ENCODE data around the gene ERCC1. TPM values are rescaled to one million over a fixed set of nuclear protein-coding genes. Genes with fewer than 3 reads are reported as not detected.

The ERCC1 gene
- total and polyA plus RNA-seq, 2 of the 13 experiments (the other 11 are each of a cell fraction or from before 2014, with no cell fraction given), result 40.0 to 66.4 TPM

DNA sequence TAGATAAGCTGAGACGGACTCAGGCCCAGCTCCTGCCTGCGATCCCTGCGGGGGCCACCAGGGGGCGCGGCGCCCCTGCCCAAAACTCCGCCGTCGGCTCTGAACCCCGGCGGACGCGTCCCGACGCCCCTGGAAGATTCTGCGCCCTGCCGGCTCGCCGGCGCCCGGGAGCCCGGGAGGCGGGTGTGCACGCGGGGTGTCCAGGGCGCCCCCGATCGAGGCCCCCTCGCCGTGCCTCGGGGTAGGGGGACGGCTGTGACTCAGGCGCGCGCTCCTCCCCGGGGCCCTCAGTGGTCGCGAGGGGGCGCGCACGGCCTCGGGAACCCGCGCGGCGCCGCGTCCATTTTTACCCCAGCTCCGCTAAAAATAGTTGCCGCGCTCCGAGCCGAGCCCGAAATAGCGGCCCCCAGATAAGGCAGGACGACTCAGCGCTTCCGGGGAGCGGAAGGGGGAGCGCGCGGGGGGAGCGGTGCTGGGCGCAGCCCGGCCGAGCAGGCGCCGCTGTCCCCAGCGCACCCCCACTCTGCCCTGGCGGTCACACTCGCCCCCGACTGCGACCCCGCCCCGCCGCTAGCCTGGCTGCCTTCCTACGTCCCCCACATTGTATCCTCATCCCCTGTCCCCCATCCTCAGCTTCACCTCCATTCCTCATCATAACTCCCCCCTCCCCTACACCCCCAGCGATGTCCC, 16.0 kb upstream of the ERCC1 start (continued):
- TF ChIP-seq, protein P1, sequence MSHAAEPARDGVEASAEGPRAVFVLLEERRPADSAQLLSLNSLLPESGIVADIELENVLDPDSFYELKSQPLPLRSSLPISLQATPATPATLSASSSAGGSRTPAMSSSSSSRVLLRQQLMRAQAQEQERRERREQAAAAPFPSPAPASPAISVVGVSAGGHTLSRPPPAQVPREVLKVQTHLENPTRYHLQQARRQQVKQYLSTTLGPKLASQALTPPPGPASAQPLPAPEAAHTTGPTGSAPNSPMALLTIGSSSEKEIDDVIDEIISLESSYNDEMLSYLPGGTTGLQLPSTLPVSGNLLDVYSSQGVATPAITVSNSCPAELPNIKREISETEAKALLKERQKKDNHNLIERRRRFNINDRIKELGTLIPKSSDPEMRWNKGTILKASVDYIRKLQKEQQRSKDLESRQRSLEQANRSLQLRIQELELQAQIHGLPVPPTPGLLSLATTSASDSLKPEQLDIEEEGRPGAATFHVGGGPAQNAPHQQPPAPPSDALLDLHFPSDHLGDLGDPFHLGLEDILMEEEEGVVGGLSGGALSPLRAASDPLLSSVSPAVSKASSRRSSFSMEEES (CRISPR knock-in tag; IDR thresholded peaks at IDR 0.05), result no peak
- no peak for TF ChIP-seq CBX1 (IDR thresholded peaks at IDR 0.05; ENCODE audit: low read depth)
- no peak for TF ChIP-seq ETV6 (CRISPR knock-in tag; conservative IDR thresholded peaks at IDR 0.05)
- TF ChIP-seq ZNF264 (CRISPR knock-in tag; IDR thresholded peaks at IDR 0.05), result no peak
- TF ChIP-seq, protein P2, sequence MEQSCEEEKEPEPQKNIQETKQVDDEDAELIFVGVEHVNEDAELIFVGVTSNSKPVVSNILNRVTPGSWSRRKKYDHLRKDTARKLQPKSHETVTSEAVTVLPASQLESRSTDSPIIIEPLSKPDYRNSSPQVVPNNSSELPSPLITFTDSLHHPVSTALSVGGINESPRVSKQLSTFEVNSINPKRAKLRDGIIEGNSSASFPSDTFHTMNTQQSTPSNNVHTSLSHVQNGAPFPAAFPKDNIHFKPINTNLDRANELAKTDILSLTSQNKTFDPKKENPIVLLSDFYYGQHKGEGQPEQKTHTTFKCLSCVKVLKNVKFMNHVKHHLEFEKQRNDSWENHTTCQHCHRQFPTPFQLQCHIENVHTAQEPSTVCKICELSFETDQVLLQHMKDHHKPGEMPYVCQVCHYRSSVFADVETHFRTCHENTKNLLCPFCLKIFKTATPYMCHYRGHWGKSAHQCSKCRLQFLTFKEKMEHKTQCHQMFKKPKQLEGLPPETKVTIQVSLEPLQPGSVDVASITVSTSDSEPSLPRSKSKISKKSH (CRISPR knock-in tag; IDR thresholded peaks at IDR 0.05; ENCODE audit: borderline replicate concordance), result no peak
- TF ChIP-seq, protein P3, sequence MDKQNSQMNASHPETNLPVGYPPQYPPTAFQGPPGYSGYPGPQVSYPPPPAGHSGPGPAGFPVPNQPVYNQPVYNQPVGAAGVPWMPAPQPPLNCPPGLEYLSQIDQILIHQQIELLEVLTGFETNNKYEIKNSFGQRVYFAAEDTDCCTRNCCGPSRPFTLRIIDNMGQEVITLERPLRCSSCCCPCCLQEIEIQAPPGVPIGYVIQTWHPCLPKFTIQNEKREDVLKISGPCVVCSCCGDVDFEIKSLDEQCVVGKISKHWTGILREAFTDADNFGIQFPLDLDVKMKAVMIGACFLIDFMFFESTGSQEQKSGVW (CRISPR knock-in tag; IDR thresholded peaks at IDR 0.05; ENCODE audit: borderline replicate concordance), result no peak
- TF ChIP-seq, protein P4, sequence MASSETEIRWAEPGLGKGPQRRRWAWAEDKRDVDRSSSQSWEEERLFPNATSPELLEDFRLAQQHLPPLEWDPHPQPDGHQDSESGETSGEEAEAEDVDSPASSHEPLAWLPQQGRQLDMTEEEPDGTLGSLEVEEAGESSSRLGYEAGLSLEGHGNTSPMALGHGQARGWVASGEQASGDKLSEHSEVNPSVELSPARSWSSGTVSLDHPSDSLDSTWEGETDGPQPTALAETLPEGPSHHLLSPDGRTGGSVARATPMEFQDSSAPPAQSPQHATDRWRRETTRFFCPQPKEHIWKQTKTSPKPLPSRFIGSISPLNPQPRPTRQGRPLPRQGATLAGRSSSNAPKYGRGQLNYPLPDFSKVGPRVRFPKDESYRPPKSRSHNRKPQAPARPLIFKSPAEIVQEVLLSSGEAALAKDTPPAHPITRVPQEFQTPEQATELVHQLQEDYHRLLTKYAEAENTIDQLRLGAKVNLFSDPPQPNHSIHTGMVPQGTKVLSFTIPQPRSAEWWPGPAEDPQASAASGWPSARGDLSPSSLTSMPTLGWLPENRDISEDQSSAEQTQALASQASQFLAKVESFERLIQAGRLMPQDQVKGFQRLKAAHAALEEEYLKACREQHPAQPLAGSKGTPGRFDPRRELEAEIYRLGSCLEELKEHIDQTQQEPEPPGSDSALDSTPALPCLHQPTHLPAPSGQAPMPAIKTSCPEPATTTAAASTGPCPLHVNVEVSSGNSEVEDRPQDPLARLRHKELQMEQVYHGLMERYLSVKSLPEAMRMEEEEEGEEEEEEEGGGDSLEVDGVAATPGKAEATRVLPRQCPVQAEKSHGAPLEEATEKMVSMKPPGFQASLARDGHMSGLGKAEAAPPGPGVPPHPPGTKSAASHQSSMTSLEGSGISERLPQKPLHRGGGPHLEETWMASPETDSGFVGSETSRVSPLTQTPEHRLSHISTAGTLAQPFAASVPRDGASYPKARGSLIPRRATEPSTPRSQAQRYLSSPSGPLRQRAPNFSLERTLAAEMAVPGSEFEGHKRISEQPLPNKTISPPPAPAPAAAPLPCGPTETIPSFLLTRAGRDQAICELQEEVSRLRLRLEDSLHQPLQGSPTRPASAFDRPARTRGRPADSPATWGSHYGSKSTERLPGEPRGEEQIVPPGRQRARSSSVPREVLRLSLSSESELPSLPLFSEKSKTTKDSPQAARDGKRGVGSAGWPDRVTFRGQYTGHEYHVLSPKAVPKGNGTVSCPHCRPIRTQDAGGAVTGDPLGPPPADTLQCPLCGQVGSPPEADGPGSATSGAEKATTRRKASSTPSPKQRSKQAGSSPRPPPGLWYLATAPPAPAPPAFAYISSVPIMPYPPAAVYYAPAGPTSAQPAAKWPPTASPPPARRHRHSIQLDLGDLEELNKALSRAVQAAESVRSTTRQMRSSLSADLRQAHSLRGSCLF (CRISPR knock-in tag; IDR thresholded peaks at IDR 0.05; ENCODE audit: borderline replicate concordance), result no peak
- TF ChIP-seq, protein P5, sequence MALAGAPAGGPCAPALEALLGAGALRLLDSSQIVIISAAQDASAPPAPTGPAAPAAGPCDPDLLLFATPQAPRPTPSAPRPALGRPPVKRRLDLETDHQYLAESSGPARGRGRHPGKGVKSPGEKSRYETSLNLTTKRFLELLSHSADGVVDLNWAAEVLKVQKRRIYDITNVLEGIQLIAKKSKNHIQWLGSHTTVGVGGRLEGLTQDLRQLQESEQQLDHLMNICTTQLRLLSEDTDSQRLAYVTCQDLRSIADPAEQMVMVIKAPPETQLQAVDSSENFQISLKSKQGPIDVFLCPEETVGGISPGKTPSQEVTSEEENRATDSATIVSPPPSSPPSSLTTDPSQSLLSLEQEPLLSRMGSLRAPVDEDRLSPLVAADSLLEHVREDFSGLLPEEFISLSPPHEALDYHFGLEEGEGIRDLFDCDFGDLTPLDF (CRISPR knock-in tag; IDR thresholded peaks at IDR 0.05), result no peak
- TF ChIP-seq RELA (CRISPR knock-in tag; IDR thresholded peaks at IDR 0.05), result no peak
- no peak for TF ChIP-seq ZNF468 (CRISPR knock-in tag; IDR thresholded peaks at IDR 0.05)
- no peak for TF ChIP-seq KLF12 (CRISPR knock-in tag; IDR thresholded peaks at IDR 0.05; ENCODE audit: borderline replicate concordance)
- TF ChIP-seq ZNF143 (CRISPR knock-in tag; IDR thresholded peaks at IDR 0.05), result peak; percentile 22; the same call in 1 of the 2 replicates
- no peak; the same call in 1 of the 2 replicates for TF ChIP-seq SALL2 (CRISPR knock-in tag; IDR thresholded peaks at IDR 0.05)
- no peak for TF ChIP-seq ZNF20 (CRISPR knock-in tag; IDR thresholded peaks at IDR 0.05)
- TF ChIP-seq POLR2AphosphoS5 (IDR thresholded peaks at IDR 0.05; ENCODE audit: low read depth, low read length), result no peak
- TF ChIP-seq KMT2B (CRISPR knock-in tag; IDR thresholded peaks at IDR 0.05), result no peak
- TF ChIP-seq, protein P6, sequence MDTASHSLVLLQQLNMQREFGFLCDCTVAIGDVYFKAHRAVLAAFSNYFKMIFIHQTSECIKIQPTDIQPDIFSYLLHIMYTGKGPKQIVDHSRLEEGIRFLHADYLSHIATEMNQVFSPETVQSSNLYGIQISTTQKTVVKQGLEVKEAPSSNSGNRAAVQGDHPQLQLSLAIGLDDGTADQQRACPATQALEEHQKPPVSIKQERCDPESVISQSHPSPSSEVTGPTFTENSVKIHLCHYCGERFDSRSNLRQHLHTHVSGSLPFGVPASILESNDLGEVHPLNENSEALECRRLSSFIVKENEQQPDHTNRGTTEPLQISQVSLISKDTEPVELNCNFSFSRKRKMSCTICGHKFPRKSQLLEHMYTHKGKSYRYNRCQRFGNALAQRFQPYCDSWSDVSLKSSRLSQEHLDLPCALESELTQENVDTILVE (CRISPR knock-in tag; IDR thresholded peaks at IDR 0.05), result no peak
- TF ChIP-seq ZNF34 (CRISPR knock-in tag; IDR thresholded peaks at IDR 0.05; ENCODE audit: borderline replicate concordance), result no peak
- no peak for TF ChIP-seq MEIS2 (CRISPR knock-in tag; IDR thresholded peaks at IDR 0.05)
